ENCODE measurements around the gene BICC1.
A peak's percentile ranks its signal among the peaks of the same experiment; 100 is the strongest.

BICC1 gene

DNA sequence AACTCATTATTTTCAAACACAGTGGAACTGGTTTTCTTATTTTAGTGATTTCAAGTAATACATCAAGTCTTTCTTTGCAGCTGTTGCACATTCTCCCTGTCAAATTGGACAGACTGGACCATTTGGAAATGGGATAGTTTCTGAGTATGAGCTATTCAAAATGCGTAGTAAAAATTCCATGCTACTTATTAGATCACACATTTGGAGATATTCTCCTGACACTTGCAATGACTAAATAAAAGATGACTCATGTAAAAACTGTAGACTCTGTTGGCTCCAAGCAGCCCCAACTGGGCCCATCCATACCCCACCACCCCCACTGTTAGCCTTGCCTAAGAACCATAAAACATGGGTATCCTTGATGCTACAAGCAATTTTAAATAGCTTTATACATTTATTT is 25.9 kb upstream of the BICC1 start:
- Histone ChIP-seq H3K4me1 (no peaks in the 10 kb centered on the region; the same call in 1 of the 2 replicates), H3K9me3 (no peaks in the 10 kb centered on the region), H3K4me3 (ENCODE audit: low read depth, low read length) (no peak overlapping the region), H3K36me3 (no peaks in the 10 kb centered on the region), H3K27me3 (no peaks in the 10 kb centered on the region)
- TF ChIP-seq, protein P1, sequence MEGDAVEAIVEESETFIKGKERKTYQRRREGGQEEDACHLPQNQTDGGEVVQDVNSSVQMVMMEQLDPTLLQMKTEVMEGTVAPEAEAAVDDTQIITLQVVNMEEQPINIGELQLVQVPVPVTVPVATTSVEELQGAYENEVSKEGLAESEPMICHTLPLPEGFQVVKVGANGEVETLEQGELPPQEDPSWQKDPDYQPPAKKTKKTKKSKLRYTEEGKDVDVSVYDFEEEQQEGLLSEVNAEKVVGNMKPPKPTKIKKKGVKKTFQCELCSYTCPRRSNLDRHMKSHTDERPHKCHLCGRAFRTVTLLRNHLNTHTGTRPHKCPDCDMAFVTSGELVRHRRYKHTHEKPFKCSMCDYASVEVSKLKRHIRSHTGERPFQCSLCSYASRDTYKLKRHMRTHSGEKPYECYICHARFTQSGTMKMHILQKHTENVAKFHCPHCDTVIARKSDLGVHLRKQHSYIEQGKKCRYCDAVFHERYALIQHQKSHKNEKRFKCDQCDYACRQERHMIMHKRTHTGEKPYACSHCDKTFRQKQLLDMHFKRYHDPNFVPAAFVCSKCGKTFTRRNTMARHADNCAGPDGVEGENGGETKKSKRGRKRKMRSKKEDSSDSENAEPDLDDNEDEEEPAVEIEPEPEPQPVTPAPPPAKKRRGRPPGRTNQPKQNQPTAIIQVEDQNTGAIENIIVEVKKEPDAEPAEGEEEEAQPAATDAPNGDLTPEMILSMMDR (IDR thresholded peaks at IDR 0.05; ENCODE audit: low read depth, low read length) = no peak
- no peak for DNase-seq

DNA sequence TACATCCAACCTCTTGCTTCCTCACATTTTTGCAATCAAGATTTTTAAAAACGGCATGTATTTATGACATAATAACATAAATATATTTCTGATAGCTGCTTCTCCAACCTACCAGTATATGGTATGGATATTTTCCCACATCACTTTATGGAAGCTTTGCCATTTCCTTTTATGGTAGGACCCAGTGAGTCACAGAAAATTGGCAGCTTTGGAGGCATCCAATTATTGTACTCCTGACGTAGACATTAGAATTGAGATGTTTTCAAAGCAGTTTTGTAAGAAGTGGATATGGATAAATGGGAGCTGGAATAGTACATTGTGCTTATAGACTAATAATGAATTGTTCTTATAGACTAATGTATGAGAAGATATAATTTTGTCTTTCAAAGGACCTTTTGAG is 23.8 kb upstream of the BICC1 start:
- H3K36me3 ChIP-seq = no peaks in the 10 kb centered on the region
- H3K9me3 ChIP-seq = no peaks in the 10 kb centered on the region
- no peak for DNase-seq
- H3K27me3 ChIP-seq = no peaks in the 10 kb centered on the region
- H3K4me1 ChIP-seq = no peaks in the 10 kb centered on the region; the same call in 1 of the 2 replicates
- TF ChIP-seq, protein P1 (IDR thresholded peaks at IDR 0.05; ENCODE audit: low read depth, low read length) = no peak
- no peak overlapping the region for H3K4me3 ChIP-seq (ENCODE audit: low read depth, low read length)

DNA sequence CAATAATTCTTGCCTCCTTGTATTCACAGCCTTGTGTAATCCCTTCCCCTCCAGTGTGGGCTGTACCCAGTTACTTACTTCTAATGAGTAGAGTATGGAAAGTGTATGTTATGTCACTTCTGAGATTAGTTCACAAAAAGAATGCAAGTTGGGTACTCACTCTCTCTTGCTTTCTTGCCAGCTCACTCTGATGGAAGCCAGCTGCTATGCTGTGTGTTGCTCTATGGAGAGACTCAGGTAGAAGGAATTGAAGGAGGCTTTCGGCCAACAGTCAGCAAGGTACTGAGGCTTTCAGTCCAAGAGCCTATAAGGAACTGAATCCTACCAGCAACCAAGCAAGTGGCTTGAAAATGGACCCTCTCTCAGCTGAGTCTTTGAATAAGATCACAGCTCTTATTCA is 9.7 kb upstream of the BICC1 start:
- TF ChIP-seq, protein P1 (IDR thresholded peaks at IDR 0.05; ENCODE audit: low read depth, low read length) = no peak
- no peak for DNase-seq
- H3K9me3 ChIP-seq = no peaks in the 10 kb centered on the region
- no peaks in the 10 kb centered on the region for H3K27me3 ChIP-seq
- H3K4me3 ChIP-seq (ENCODE audit: low read depth, low read length) = no peak overlapping the region
- no peaks in the 10 kb centered on the region for H3K4me1 ChIP-seq
- H3K36me3 ChIP-seq = no peaks in the 10 kb centered on the region

DNA sequence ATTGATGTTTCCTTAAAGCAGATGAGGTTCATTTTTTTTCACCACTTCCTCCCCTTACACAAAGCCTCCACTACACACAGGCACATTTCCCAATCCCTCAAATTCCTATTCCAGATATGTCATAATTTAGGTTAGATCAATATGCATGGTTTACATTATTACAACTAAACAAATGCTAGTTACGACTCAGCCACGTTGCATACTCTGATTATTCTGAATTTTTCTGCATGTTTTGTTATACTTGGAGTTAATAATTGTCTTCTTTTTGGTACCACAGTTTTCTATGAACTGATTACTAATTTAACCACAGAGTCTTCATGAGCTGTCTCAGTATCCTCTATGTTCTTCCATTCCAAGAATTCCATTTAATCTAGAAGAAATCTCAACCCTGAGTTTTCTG is 4.4 kb upstream of the BICC1 start:
- Histone ChIP-seq H3K27me3 (no peaks in the 10 kb centered on the region), H3K9me3 (no peaks in the 10 kb centered on the region), H3K4me1 (no peaks in the 10 kb centered on the region), H3K36me3 (no peaks in the 10 kb centered on the region), H3K4me3 (ENCODE audit: low read depth, low read length) (no peak overlapping the region)
- TF ChIP-seq, protein P1 (IDR thresholded peaks at IDR 0.05; ENCODE audit: low read depth, low read length) = no peak
- DNase-seq = no peak

DNA sequence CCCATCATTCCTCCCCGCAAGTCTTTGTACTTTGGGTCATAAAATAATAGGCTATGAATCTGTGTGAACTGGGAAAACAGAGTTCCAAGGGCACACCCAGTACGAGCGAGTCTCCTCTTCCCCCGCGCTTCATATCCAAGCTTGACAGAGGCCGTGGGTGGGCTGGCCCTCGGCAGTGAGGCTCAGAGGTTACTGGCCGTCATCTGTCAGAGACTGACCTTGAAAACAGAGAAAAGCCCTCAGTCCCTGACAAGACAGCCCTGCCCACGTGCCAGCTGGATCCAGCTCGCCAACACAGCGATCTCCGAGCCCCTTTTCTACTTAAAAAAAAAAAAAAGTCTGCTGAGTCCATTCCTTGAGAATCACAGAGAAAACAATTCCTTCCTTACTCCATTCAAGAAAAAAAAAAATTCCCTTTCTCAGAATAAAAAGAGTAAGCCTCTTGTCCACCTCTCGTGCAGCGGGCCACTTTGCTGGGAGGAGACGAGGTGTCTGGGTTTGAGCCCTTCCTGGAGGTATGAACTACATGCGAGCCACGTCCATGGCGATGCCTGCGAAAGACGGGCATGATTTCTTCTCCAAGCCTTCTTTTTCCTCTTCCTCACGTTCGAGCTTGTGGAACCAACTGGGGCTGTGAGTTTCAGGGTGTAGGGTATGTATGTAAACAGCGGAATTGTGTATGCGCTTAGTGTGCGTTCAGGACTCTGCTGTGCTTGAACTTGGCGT is 744 bp upstream of the BICC1 start:
- Histone ChIP-seq H3K36me3 (no peaks in the 10 kb centered on the region), H3K27me3 (no peaks in the 10 kb centered on the region), H3K4me3 (ENCODE audit: low read depth, low read length) (peak overlapping the region; percentile 62), H3K4me1 (no peaks in the 10 kb centered on the region; the same call in 1 of the 2 replicates), H3K9me3 (no peaks in the 10 kb centered on the region)
- TF ChIP-seq, protein P1 (IDR thresholded peaks at IDR 0.05; ENCODE audit: low read depth, low read length) = no peak
- DNase-seq = no peak
